ENCODE measurements around the gene EGLN2. TPM values are rescaled to one million over a fixed set of nuclear protein-coding genes. Genes with fewer than 3 reads are reported as not detected.
"Not testable (repeated sequence)": the region's sequence is repeated elsewhere in the genome, so short reads cannot be mapped to it uniquely, and the experiment has no call there.

Gene EGLN2
- total RNA-seq, 1 donor from 2014 or later, result 99.9 TPM

- Histone ChIP-seq H3K4me3 (ENCODE audit: low read depth, low read length) (peak overlapping the region; percentile 40), H3K27me3 (ENCODE audit: control insufficient read depth, insufficient read depth, low read length) (peaks cover 12% of the 10 kb centered on the region), H3K36me3 (ENCODE audit: control insufficient read depth, insufficient read depth, low read length) (peaks cover under 1% of the 10 kb centered on the region)
- no peak for TF ChIP-seq CTCF (IDR thresholded peaks at IDR 0.05; ENCODE audit: insufficient read depth, low read length, poor library complexity, severe bottlenecking)
- no peak for DNase-seq (ENCODE audit: low read depth)
These were observed 11.2 kb downstream of the EGLN2 start for GRCh38 chr19:40810160-40810559.

- H3K4me3 ChIP-seq (ENCODE audit: low read depth, low read length), result peak overlapping the region; percentile 40
These were observed 11.8 kb downstream of the EGLN2 start for GRCh38 chr19:40810649-40811408.

DNA sequence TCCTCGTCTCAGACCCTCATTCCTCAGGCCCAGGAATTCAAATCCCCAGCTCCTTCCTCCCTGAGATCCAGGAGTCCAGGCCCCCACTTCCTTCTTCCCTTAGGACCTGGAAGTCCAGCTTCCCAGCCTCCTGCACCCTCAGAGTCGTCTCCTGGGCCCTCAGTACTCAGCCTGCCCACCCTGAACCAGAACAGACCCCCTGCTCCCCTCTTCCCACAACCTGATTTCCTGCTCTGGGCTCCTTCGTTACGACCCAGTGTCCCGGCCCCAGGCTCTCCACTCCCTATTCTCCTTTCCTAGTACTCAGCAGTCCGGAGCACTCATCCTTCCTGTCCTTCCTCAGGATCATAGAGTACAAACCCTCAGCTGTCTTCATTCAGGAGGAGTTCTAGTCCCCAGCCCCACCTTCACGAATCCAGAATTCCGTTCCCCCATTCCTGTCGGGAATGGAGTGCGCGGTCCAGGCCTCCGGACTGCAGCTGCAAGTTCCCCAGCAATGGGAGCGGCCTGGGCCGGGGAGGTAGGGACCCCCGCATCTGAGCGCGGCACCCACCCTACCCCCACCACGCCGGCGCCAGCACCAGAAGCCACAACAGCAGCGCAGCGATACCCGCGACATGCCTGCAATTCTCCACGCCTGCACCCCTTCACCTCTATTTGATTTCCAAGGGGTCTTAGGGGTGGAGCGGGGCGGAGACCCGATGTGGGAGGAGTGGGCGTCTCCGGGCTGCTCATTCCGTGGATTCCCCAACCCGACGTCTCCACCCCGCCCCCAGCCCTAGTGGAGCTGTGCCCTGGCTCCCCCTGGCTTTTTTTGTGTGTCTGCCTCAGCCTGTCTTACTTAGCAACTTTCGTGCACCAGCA, 12.7 kb downstream of the EGLN2 start:
- no peaks in the 10 kb centered on the region for H3K36me3 ChIP-seq (ENCODE audit: control insufficient read depth, insufficient read depth, low read length)
- DNase-seq (ENCODE audit: low read depth), result no peak
- peak; percentile 7 for TF ChIP-seq CTCF (IDR thresholded peaks at IDR 0.05; ENCODE audit: insufficient read depth, low read length, poor library complexity, severe bottlenecking)

More at GRCh38 chr19:40810649-40811408, 11.8 kb downstream of the EGLN2 start:
- not testable (repeated sequence) for DNase-seq (ENCODE audit: low read depth); H3K36me3 ChIP-seq (ENCODE audit: control insufficient read depth, insufficient read depth, low read length)
- peaks cover 16% of the 10 kb centered on the region for H3K27me3 ChIP-seq (ENCODE audit: control insufficient read depth, insufficient read depth, low read length)

DNA sequence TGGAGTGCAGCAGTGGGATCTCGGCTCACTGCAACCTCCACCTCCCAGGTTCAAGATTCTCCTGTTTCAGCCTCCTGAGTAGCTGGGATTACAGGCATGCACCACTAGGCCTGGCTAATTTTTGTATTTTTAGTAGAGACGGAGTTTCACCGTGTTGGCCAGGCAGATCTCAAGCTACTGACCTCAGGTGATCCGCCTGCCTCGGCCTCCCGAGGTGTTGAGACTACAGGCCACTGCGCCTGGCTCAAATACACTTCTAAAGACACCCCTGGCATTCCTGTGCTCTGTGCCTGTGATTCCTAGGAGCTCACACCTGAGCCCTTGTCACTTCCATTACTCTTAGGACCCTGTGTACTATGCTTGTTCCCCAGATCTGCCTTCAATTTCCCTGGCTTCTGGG, 13.6 kb downstream of the EGLN2 start:
- peaks cover 16% of the 10 kb centered on the region for H3K27me3 ChIP-seq (ENCODE audit: control insufficient read depth, insufficient read depth, low read length)
- H3K36me3 ChIP-seq (ENCODE audit: control insufficient read depth, insufficient read depth, low read length); H3K4me3 ChIP-seq (ENCODE audit: low read depth, low read length); DNase-seq (ENCODE audit: low read depth): not testable (repeated sequence)

More for the DNA sequence above, 12.7 kb downstream of the EGLN2 start:
- Histone ChIP-seq H3K27me3 (ENCODE audit: control insufficient read depth, insufficient read depth, low read length) (peaks cover 16% of the 10 kb centered on the region), H3K4me3 (ENCODE audit: low read depth, low read length) (no peak overlapping the region)

DNA sequence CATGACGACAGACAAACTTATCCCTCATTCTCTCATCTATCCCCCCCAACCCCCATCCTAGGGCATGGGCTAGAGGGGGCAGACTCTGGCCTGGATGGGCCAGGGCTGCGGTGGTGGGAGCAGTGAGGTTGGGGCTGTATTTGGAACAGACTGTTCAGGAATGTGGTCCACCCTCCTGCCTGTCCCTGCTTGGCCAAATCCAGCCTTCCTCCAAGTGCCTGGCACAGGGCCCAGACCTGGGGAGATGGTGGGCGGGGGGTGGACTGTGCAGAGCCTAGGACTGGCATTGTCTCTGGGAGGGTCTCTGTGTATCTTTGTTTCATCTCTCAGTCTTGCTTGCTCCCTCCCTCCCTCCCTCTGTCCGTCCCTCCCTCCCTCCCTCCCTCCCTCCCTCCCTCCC, 14.2 kb downstream of the EGLN2 start:
- Histone ChIP-seq H3K4me3 (ENCODE audit: low read depth, low read length) (no peak overlapping the region), H3K36me3 (ENCODE audit: control insufficient read depth, insufficient read depth, low read length) (no peaks in the 10 kb centered on the region), H3K27me3 (ENCODE audit: control insufficient read depth, insufficient read depth, low read length) (peaks cover 16% of the 10 kb centered on the region)
- DNase-seq (ENCODE audit: low read depth), result no peak
- TF ChIP-seq CTCF (IDR thresholded peaks at IDR 0.05; ENCODE audit: insufficient read depth, low read length, poor library complexity, severe bottlenecking), result no peak

DNA sequence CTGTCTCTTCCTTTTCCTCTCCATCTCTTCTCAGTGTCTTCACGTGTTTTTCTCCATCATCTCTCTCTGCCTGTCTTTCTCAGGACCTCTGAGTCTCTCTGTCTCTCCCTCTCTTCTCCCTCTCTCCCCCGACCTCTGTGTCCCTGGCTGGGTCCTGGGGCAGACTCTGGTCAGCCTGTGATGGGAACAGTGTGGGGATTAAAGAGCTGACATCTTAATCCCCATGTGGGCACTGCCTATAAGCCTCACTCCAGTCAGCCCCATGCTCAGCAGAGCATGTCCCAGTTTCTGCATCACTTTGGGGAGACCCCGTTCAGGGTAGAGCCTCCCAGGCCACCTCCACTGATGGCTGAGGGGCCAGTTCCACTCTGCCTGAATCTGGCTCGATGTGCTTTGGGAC, 16.2 kb downstream of the EGLN2 start:
- no peak overlapping the region for H3K4me3 ChIP-seq (ENCODE audit: low read depth, low read length)
- H3K27me3 ChIP-seq (ENCODE audit: control insufficient read depth, insufficient read depth, low read length), result peaks cover 16% of the 10 kb centered on the region
- no peak for DNase-seq (ENCODE audit: low read depth)
- no peaks in the 10 kb centered on the region for H3K36me3 ChIP-seq (ENCODE audit: control insufficient read depth, insufficient read depth, low read length)
- TF ChIP-seq CTCF (IDR thresholded peaks at IDR 0.05; ENCODE audit: insufficient read depth, low read length, poor library complexity, severe bottlenecking), result no peak
